AG04450 (cell line): ENCODE measurements around the gene RSPH4A. TPM values are rescaled to one million over a fixed set of nuclear protein-coding genes. Genes with fewer than 3 reads are reported as not detected.

Source experiments
- CTCF ChIA-PET: fragments of 300-600, 350-600 bp; formaldehyde crosslinking; extraction: SDS; loops from one replicate; lab custom pipeline; 2022; ENCODE audit warnings: antibody characterized with exemption, inconsistent platforms; lab: Charles Lee
- POLR2A ChIA-PET: fragments of 350-600 bp; formaldehyde crosslinking; extraction: SDS; loops from one replicate; lab custom pipeline; 2021; ENCODE audit warnings: antibody characterized with exemption, inconsistent platforms; lab: Yijun Ruan, JAX
- DNase-seq: peaks from one replicate; pipeline ENCODE4 v3.0.0-alpha.2; 2011; ENCODE audit warnings: low read depth, low spot score
- H3K27ac ChIP-seq: one replicate; pipeline ENCODE4 v1.5.1; 2012; ENCODE audit warnings: low read depth, low read length, control low read depth
- H3K27me3 ChIP-seq: one replicate; pipeline ENCODE4 v1.6.0; 2012; ENCODE audit warnings: low read length; ENCODE audit not compliant: control insufficient read depth, insufficient read depth
- H3K4me3 ChIP-seq: 2 replicates; pipeline ENCODE4 v1.5.1; 2011; ENCODE audit warnings: mild to moderate bottlenecking, low read depth, low read length, control low read depth
- H3K9me3 ChIP-seq: 2 replicates; pipeline ENCODE4 v1.5.1; 2012; ENCODE audit warnings: low read length; ENCODE audit not compliant: control insufficient read depth, insufficient read depth
- CTCF ChIP-seq: IDR thresholded peaks from 2 replicates; pipeline ENCODE4 v1.5.1; 2011; ENCODE audit warnings: low read depth, low read length, control low read depth, inconsistent platforms
- polyA plus RNA-seq: library from polyadenylated mRNA; depleted of rRNA; stranded (reverse); fragments of >200 nt; gene quantifications from 2 replicates; pipeline ENCODE4 v1.2.3, GENCODE V29; 2011

Gene RSPH4A
- polyA plus RNA-seq, 1 experiment, result 0.09 TPM

DNA sequence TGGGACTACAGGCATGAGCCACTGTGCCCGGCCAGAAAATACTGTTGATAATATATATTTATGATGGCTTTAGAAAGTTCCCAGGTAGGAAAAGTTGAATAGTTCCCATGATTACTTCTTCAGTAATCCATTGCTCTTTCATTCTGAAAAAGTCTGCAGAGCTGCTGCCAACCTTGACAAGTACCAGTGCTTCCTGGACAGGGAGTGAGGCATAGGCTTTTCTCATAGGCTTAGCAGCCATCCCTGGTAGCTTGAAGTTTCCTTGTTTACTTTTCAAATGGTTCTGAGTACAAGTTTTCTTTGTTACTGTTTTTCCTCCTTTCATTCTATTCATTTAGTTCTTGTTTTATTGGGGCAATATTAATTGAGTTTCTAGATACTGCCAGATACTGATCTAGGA, 37.1 kb upstream of the RSPH4A start:
- CTCF ChIA-PET, result interaction anchor here (1.0 to 2.2 kb wide), 5 partner anchors 8 to 311 kb away, joined by 3 to 11 read pairs (median 5); partner anchors contain the start of gene RWDD1
- Histone ChIP-seq H3K9me3 (no peaks in the 10 kb centered on the region), H3K27me3 (no peaks in the 10 kb centered on the region), H3K27ac (no peak overlapping the region), H3K4me3 (no peak overlapping the region)
- TF ChIP-seq CTCF, result no peak
- POLR2A ChIA-PET, result no interaction called here
- no peak for DNase-seq

GRCh38 chr6:116580198-116580597, 36.1 kb upstream of the RSPH4A start:
- POLR2A ChIA-PET, result no interaction called here
- TF ChIP-seq CTCF, result no peak
- H3K27ac ChIP-seq, result no peak overlapping the region
- no peaks in the 10 kb centered on the region for H3K27me3 ChIP-seq
- H3K9me3 ChIP-seq, result no peaks in the 10 kb centered on the region
- no peak overlapping the region for H3K4me3 ChIP-seq
- CTCF ChIA-PET, result interaction anchor here (1.0 to 2.0 kb wide), 5 partner anchors 9 to 312 kb away, joined by 3 to 12 read pairs (median 5); partner anchors contain the start of gene RWDD1
- DNase-seq, result no peak

DNA sequence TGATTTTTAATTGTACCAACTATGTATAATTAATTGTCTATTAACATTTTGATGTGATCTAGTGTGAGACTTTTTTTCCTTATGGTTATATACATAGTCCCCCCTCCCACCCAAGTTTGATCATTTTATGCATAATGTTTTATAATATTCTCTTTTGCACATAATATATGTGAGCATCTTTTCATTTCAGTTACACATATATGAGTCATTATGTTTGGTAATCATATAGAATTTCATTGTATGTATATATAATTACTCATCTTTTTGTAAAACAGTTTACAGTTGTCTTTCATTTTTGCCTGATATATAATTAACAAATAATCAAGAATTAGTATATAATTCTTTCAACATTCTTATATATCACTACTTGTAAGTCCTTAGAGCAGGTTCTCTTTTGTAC, 30.0 kb upstream of the RSPH4A start:
- no peak for DNase-seq
- ChIA-PET CTCF (no interaction called here), POLR2A (no interaction called here)
- Histone ChIP-seq H3K27ac (no peak overlapping the region), H3K9me3 (no peaks in the 10 kb centered on the region), H3K4me3 (no peak overlapping the region), H3K27me3 (no peaks in the 10 kb centered on the region)
- TF ChIP-seq CTCF, result no peak

GRCh38 chr6:116586738-116587137, 29.5 kb upstream of the RSPH4A start:
- ChIA-PET POLR2A (no interaction called here), CTCF (no interaction called here)
- no peak overlapping the region for H3K4me3 ChIP-seq
- H3K27ac ChIP-seq, result no peak overlapping the region
- no peak for TF ChIP-seq CTCF
- DNase-seq, result no peak
- H3K27me3 ChIP-seq, result no peaks in the 10 kb centered on the region
- no peaks in the 10 kb centered on the region for H3K9me3 ChIP-seq

DNA sequence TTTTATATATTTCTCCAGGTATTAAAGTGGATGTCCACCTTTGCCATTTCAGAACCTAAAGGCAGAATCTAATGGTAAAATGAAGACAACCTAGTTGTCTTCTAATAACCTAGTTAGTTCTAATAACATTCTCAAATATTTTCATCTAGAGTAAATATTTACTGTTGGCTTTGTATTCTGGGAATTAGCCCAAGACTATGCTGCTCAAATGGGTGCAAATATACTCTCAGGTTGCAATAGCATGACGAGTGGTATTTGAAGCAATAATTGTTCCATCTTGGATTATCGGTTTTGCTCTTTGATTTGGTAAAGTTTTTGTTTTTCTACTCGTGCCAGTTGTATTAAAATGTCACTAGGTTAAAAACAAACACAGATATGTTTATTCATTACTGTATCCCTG, 21.0 kb upstream of the RSPH4A start:
- no peak overlapping the region for H3K4me3 ChIP-seq
- no peaks in the 10 kb centered on the region for H3K27me3 ChIP-seq
- POLR2A ChIA-PET, result no interaction called here
- CTCF ChIA-PET, result no interaction called here
- no peaks in the 10 kb centered on the region for H3K9me3 ChIP-seq
- DNase-seq, result no peak
- no peak overlapping the region for H3K27ac ChIP-seq
- no peak for TF ChIP-seq CTCF
